Heart left ventricle (tissue), 16 donors: Measurements from ENCODE around the gene GOLGA6A. TPM values are rescaled to one million over a fixed set of nuclear protein-coding genes. Genes with fewer than 3 reads are reported as not detected.
A peak's percentile ranks its signal among the peaks of the same experiment; 100 is the strongest.

Experiments
- ATAC-seq, 4 donors: fragments of 200-7000 bp; cut with Tn5 transposase; one replicate each; pipeline ENCODE4 v1.9.1; 2020 to 2022; ENCODE audit warnings: moderate library complexity in 4 of 4, mild to moderate bottlenecking in 3 of 4, moderate number of reproducible peaks in 1 of 4
- DNase-seq, 5 donors: peaks; one replicate each; pipeline ENCODE4 v3.0.0-alpha.2; 2020
- H3K27ac ChIP-seq, 12 donors: fragments of 200-600 bp; sonication (generic) in 4 of 12; one replicate each; pipeline versions ENCODE4 v1.5.0 to v1.8.0; 2016 to 2022; ENCODE audit warnings: mild to moderate bottlenecking in 2 of 12
- H3K27me3 ChIP-seq, 9 donors: fragments of 200-600 bp; sonication (generic) in 2 of 9; one replicate each; pipeline versions ENCODE4 v1.5.1 to v1.8.0; 2016 to 2022; ENCODE audit warnings: mild to moderate bottlenecking in 3 of 9
- H3K36me3 ChIP-seq, 9 donors: fragments of 200-600 bp; sonication (generic) in 2 of 9; one replicate each; pipeline versions ENCODE4 v1.5.0 to v1.8.0; 2018 to 2022; ENCODE audit warnings: mild to moderate bottlenecking in 2 of 9
- H3K4me1 ChIP-seq, 12 donors: fragments of 200-600 bp; sonication (generic) in 4 of 12; one replicate each; pipeline versions ENCODE4 v1.5.0 to v1.8.0; 2016 to 2022; ENCODE audit warnings: mild to moderate bottlenecking in 3 of 12
- H3K4me3 ChIP-seq, 12 donors: fragments of 200-600 bp; sonication (generic) in 4 of 12; one replicate each; pipeline versions ENCODE4 v1.5.0 to v1.8.0; 2017 to 2022; ENCODE audit warnings: mild to moderate bottlenecking in 9 of 12, moderate library complexity in 4 of 12
- H3K9me3 ChIP-seq, 12 donors: fragments of 200-600 bp; sonication (generic) in 4 of 12; one replicate each; pipeline versions ENCODE4 v1.5.0 to v1.8.0; 2016 to 2022; ENCODE audit warnings: mild to moderate bottlenecking in 1 of 12
- CTCF ChIP-seq, 12 donors: fragments of 200-600 bp; sonication (generic) in 4 of 12; IDR thresholded peaks; one replicate each; pipeline versions ENCODE4 v1.5.0 to v1.8.0; 2018 to 2022; ENCODE audit warnings: antibody characterized with exemption in 12 of 12, mild to moderate bottlenecking in 5 of 12
- POLR2A ChIP-seq, 2 donors: fragments of 450-650 bp; IDR thresholded peaks; one replicate each; pipeline ENCODE4 v1.6.1; 2017; ENCODE audit warnings: antibody characterized with exemption in 2 of 2, mild to moderate bottlenecking in 2 of 2, moderate library complexity in 2 of 2
- WGBS, 4 donors: extraction: QIAGEN DNeasy Blood & Tissue Kit in 2 of 4; methylation state at CpG; one replicate each; pipeline versions ENCODE4 v1.1.5 to v1.1.7; 2013 to 2018; 5-methylcytosine and 5-hydroxymethylcytosine counted together
- intact Hi-C, 10 donors: fragments of 100-400 bp; cut with DNase I; formaldehyde crosslinking; loops; one replicate each; pipeline versions ENCODE4 v1.11.1 to v1.14.2; 2022
- polyA plus RNA-seq, 2 donors: library from polyadenylated mRNA; stranded (reverse); fragments of 200-250 nt; gene quantifications; one replicate each; pipeline ENCODE4 v1.2.3, GENCODE V29; 2013
- total RNA-seq, 9 donors: library from RNA; depleted of rRNA in 2 of 9; stranded (reverse); fragments of >200 nt in 2 of 9; fragmentation: NEBNext Ultra II Directional in 3 of 9; extraction: Animal tissue kit (Norgen Biotek cat#: 25700) in 3 of 9; gene quantifications; one replicate each; pipeline versions ENCODE4 v1.1.0 to v1.2.4, GENCODE V29; 2016 to 2023
- donor health status: ischemic (EF 13 %, LVEDD 7.1; RV severe dilation, severe dysfunction).
- donor health status: healthy with polysubstance abuse.
- donor health status: DM: no; HTN: yes; CAD: no.
- donor health status: DM: no; HTN: no; CAD: no.
- donor health status: ischemic (EF 25% LVEDD 6.9; RV normal size, moderate dysfunction).
- donor health status: ischemic (EF 25% LVEDD 5.7; RV mildly dilated, moderate dysfunction).
- donor health status: healthy.
- donor health status: DM: yes; HTN: yes; CAD: no.
- donor health status: ischemic (EF 35%, LVEDD 5.7; RV mildly dilated, moderate dysfunction).
- donor health status: nonischemic (EF 11% LVEDD 7.7; RV severe dilation, severe dysfunction).
- donor health status: DM: yes; HTN: yes; CAD: no.
- donor health status: PGD.
- donor health status: ischemic (EF 29% LVEDD 5.4; RV normal size, mild dysfunction).
- donor health status: nonischemic (EF 23%, LVEDD 6.1; RV moderate dilation, normal function).

GOLGA6A gene
- total and polyA plus RNA-seq, 11 donors, result not detected

GRCh38 chr15:74041777-74042435 lies 40.4 kb downstream of the GOLGA6A start:
- Histone ChIP-seq H3K4me1 (peaks cover 6 to 75% (median 44%) of the 10 kb centered on the region in 12 donors), H3K9me3 (no peaks in the 10 kb centered on the region), H3K36me3 (peaks cover 0 to 59% (median 14%) of the 10 kb centered on the region in 9 donors), H3K27me3 (no peaks in the 10 kb centered on the region), H3K27ac (peak overlapping the region in 8 of 12 donors; percentile 43 to 86 (median 81)), H3K4me3 (no peak overlapping the region)
- DNase-seq, result no peak
- ATAC-seq, result no peak
- WGBS, 4 donors, result 81 to 89% (median 86%) methylated on average over 7 to 8 of the region's 8 CpGs
- intact Hi-C loops, result loop anchor here in 4 of 10 donors (5.0 kb wide), 4 partner anchors 45 to 70 kb away; partner anchors contain the start of genes PML (in 1 of the 4) and STOML1 (in 1 of the 4)
- TF ChIP-seq POLR2A (IDR thresholded peaks at IDR 0.05) (no peak), CTCF (IDR thresholded peaks at IDR 0.05) (no peak)

DNA sequence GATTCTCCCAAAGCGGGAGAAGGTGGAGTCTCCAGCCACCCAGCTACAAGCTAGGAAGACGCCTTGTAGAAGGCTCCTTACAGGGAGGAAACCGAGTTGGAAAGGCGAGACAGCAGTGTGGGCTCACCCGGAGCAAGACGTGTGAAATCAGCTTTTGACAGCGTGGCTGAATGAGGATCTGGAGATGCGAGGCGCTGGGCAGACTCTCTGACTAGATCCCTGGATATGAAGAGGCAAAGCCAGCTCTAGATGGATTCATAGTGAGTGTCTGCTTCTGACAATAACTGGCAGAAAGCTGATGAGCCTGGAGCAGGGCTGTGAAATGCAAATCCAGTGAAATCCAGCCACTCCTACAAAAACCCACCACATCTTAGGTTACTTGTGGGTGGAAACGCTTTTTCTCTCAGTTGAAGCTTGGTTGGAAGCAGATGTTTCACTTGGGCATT lies 41.0 kb downstream of the GOLGA6A start:
- Histone ChIP-seq H3K27ac (peak overlapping the region; percentile 49 to 86 (median 74)), H3K9me3 (no peaks in the 10 kb centered on the region), H3K36me3 (peaks cover 0 to 65% (median 20%) of the 10 kb centered on the region in 9 donors), H3K4me3 (no peak overlapping the region), H3K4me1 (peaks cover 6 to 78% (median 47%) of the 10 kb centered on the region in 12 donors), H3K27me3 (no peaks in the 10 kb centered on the region)
- no peak for DNase-seq
- ATAC-seq, result no peak
- TF ChIP-seq POLR2A (IDR thresholded peaks at IDR 0.05) (no peak), CTCF (IDR thresholded peaks at IDR 0.05) (no peak)
- WGBS, 4 donors, result 83 to 90% (median 86%) methylated on average over 10 of the region's 10 CpGs
- intact Hi-C loops, result loop anchor here in 4 of 10 donors (5.0 kb wide), 4 partner anchors 44 to 69 kb away; partner anchors contain the start of genes PML (in 1 of the 4) and STOML1 (in 1 of the 4)

GRCh38 chr15:74040109-74040850 lies 42.1 kb downstream of the GOLGA6A start:
- H3K4me1 ChIP-seq, result peaks cover 6 to 80% (median 47%) of the 10 kb centered on the region in 12 donors
- intact Hi-C loops, result loop anchor here in 4 of 10 donors (5.0 kb wide), 4 partner anchors 43 to 68 kb away; partner anchors contain the start of genes PML (in 1 of the 4) and STOML1 (in 1 of the 4)
- DNase-seq (peak in 4 of 5 donors; percentile 73 to 85 (median 76)), ATAC-seq (peak; percentile 43 to 81 (median 72))
- 66 to 81% (median 71%) methylated on average over 7 of the region's 7 CpGs for WGBS, 4 donors
- peaks cover 0 to 69% (median 30%) of the 10 kb centered on the region in 9 donors for H3K36me3 ChIP-seq
- TF ChIP-seq CTCF (IDR thresholded peaks at IDR 0.05) (no peak), POLR2A (IDR thresholded peaks at IDR 0.05) (no peak)
- H3K9me3 ChIP-seq, result no peaks in the 10 kb centered on the region
- no peaks in the 10 kb centered on the region for H3K27me3 ChIP-seq
- H3K27ac ChIP-seq, result peak overlapping the region; percentile 41 to 86 (median 74)
- H3K4me3 ChIP-seq, result no peak overlapping the region

- Histone ChIP-seq H3K27me3 (no peaks in the 10 kb centered on the region), H3K4me1 (peaks cover 6 to 76% (median 45%) of the 10 kb centered on the region in 12 donors), H3K9me3 (no peaks in the 10 kb centered on the region), H3K36me3 (peaks cover 0 to 69% (median 37%) of the 10 kb centered on the region in 9 donors), H3K27ac (peak overlapping the region in 9 of 12 donors; percentile 41 to 86 (median 81)), H3K4me3 (no peak overlapping the region)
- DNase-seq (no peak), ATAC-seq (no peak)
- intact Hi-C loops, result loop anchor here in 8 of 10 donors (5.0 to 10.0 kb wide), 6 partner anchors 37 to 67 kb away; partner anchors contain the start of genes PML (in 1 of the 8) and STOML1 (in 1 of the 8)
- TF ChIP-seq POLR2A (IDR thresholded peaks at IDR 0.05), result no peak
- no peak for TF ChIP-seq CTCF (IDR thresholded peaks at IDR 0.05)
- WGBS, 4 donors, result 71 to 77% (median 72%) methylated on average over 5 of the region's 5 CpGs
These were observed 42.7 kb downstream of the GOLGA6A start for GRCh38 chr15:74039656-74040010.
